HG03460 (cell line): ENCODE data around the gene TMEM151B.
"Not testable (repeated sequence)": the region's sequence is repeated elsewhere in the genome, so short reads cannot be mapped to it uniquely, and the experiment has no call there.

Experiments used
- ATAC-seq: cut with Tn5 transposase; IDR thresholded peaks from one replicate; pipeline ENCODE4 v1.9.1; 2021; ENCODE audit not compliant: unreplicated experiment

TMEM151B gene

DNA sequence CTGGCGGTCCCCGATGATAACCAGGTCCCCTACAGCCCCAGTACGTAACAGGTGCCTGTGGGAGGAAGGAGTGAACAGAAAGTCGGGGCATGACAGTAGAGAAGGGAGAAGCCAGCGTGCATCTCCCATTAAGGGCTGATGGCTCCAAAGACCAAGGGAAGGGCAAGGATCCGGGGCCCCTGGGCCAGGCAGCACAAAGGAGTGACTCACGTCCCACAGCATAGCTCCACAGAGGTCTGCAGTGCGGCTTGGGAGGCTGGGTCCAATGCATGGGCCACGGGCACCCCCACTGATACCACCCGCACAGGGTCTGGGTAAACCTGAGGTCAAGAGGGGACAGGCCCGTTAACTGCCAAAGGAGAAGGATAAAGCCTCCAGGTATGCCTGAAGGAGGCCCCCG, 32.6 kb downstream of the TMEM151B start:
- ATAC-seq: no peak

DNA sequence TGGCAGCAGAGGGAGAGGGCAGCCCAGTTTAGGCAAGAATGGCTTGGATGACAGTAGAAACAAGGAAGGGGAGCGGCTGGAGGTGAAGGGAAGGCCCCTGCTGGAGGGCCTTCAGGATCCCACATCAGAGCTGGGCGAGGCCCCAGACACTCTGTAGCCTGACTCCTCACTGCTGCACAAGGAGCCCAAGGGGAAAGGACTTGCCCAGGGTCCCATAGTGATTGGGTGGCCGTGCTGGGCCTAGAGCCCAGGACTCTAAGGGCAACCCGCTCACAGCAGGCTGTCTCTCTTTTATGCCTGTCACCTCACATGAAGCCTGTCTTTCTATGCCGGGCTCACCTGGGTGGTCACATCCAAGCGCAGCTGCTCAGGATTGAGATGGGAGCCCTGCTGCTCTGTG, 33.6 kb downstream of the TMEM151B start:
- no peak for ATAC-seq

DNA sequence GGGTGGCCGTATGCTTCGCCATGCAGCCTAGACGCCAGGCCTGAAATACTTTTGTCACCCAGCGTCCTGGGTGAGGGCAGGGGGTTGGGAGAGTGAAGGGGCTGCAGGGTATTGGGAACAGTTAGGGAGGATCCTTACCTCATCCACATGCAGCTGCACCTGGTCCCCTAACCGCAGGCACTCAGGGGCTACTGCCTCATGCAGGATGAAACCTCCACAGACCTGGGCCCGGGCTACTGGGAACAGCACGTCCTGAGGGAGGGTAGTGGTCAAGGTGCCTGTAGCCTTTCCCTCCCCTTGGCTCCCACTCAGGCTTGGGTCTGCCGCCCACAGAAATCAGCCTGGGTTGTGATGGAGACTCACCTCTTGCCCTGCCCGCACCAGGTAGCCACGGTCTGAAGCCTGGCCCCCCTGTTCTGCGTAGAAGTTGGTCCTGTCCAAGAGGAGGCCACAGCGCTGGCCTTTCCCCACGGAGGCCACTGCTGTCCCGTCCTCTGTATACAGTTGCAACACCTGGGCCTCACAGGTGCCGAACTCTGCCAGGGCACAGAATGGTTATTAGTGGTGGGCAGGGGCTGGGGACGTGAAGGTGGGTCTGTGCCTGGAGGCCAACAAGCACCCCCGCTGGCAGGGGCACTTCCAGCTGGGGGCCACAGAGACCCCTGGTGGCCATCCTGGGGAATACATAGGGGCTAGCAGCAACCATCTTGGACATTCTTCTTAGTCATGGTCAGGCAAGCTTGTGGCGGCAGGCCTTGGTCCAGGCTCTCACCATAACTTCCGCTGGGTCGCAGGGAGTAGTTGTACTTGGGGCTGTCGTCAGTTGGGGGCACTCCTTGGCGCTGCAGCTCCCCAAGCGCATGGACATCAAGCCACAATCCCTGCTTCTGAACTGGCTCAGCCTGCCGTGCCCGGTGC, 34.3 kb downstream of the TMEM151B start:
- no peak for ATAC-seq

DNA sequence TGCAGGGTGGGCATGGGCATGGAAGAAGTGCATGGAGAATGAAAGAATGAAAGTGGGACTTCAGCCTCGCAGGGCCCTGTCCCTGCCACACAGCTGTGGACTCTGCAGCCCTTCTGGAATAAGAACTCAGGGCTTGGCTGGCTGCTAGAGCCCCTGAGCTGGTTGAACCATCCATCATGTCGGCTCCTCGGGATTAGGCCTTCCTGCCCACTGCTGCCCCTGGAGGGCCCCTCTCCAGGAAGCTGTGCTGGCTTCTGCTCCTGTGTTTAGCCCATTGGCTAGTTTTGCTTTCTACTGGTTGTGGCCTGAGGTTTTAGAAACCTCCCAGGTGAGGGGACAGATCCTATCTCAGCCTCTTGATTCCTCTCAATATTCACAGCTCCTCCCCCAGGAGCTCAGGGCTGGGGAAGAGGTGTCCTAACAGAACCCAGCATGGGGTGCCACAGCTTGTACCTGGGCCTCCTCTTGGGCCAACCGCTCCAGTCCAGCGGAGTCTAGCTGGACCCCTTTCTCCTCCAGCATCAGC, 35.0 kb downstream of the TMEM151B start:
- no peak for ATAC-seq

DNA sequence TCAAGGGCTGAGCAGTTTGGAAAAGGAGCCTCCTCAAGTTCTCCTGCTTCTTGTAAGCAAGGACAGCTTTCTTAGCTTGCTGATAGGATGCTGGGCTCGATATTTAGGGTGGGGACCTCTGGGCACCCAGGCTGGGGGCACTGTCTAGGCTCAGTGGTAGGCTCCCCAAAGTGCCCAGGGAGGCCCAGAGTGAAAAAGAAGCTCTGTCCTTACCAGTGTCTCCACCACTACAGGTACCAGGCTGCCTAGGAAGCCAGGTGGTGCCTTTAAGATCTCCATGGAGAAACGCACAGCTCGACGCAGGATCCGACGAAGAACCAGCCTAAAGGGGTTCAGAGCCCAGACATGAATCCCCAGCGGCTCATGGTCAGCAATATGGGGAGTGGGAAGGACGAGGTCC, 36.5 kb downstream of the TMEM151B start:
- no peak for ATAC-seq

DNA sequence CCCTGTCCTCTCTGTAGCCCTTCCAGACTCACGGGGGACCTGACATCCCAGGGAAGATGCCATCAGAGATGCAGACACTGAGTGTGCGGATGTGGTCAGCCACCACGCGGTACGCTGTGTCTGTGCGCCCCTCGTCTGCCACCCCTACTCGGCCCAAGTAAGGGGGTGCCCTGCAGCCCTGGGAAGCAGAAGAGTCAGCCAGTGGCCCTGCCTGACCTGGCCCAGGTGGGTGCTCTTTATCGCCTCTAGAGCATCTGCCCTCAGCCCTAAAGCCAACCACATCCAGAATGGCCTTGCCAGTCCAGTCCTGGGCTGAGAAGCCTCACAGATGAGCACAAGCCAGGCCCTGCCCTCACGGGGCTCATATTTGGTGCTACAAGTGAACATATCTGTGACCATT, 37.0 kb downstream of the TMEM151B start:
- no peak for ATAC-seq

DNA sequence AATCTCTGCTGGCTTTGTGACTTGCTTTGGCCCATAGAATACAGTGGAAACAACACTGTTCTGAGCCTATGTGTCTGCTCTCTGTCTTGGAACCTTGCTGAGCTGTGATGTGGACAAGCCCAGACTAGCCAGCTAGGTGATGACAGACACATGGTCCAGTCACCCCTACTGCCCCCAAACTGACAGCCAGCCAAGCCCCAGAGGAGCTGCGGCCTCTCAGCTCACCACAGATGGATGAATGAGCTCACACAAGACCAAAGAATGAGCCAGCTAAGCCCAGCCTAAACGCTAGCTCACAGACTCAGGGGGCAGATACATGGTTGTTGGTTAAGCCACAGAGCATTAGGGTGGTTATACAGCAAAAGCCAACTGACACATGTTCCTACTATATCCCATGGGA, 38.8 kb downstream of the TMEM151B start:
- ATAC-seq: no peak

DNA sequence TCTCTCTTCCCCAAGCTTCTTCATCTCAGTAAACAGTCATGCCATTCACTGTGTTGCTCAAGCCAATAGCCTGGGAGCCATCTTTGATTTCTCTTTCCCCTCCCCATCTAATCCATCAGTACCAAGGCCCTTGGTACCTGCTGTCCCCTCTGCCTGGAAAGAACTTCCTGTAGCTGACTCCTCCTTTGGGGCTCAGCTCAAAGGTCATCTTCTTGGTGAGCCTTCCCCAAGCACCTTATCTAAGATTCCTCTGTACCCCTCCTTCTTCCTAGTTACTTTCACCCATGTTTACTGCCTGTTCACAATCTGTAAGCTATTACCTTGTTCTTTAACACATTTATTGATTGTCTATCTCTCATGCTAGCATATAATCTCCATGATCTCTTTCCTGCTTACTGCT, 39.4 kb downstream of the TMEM151B start:
- no peak for ATAC-seq

DNA sequence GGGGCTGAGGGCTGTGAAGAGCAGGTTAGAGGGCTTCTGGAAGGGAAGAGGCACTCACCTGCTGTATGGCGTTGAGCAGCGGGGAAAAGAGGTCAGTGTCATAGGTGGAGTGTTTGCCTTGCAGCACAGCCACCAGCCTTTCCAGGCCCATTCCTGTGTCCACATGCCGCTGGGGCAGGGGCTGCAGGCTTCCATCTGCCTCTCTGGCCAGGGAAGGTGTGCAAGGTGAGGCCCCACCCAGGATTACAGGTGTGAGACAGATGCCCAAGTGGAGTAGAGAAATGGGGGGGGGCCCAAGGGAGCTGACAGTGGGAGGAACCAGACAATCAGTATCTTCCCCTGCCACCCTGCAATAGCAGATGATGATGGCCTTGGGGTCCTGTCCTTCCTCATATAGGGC, 40.0 kb downstream of the TMEM151B start:
- ATAC-seq: no peak

DNA sequence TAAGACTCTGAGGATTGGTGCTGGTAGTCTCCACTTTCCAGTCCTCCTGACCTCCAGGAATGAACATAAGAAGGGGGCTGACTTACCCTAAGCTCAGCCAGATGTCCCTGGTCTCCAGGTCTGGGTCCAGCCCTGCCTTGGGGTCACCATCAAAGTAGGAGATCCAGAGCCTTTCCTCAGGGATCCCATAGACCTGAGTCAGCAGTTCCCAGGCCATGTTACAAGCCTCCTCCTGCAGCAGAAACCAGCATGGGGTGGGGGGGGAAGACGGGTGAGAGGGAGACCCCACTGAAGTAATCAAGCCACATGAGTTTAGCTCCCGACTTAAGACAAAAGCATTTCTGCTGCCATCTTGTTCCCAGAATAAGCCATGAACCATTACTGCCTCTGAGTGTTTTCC, 41.1 kb downstream of the TMEM151B start:
- no peak for ATAC-seq

DNA sequence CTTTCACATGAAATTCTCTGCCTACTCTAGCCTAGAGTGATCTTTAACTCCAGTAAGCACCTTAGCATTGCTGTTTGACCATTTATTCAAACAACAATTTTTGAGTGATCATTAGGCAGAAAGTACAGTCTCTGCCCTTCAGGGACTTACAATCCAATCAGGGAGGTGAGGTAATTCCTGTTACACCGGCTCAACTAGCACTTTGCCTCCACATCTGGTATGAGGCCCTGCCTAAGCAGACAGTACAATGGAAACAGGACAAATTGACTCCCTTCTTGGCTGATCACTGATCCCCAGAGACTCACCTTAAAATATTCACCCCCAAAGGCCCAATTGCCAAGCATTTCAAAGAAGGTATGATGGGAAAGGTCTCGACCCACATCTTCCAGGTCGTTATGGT, 41.5 kb downstream of the TMEM151B start:
- ATAC-seq: no peak

DNA sequence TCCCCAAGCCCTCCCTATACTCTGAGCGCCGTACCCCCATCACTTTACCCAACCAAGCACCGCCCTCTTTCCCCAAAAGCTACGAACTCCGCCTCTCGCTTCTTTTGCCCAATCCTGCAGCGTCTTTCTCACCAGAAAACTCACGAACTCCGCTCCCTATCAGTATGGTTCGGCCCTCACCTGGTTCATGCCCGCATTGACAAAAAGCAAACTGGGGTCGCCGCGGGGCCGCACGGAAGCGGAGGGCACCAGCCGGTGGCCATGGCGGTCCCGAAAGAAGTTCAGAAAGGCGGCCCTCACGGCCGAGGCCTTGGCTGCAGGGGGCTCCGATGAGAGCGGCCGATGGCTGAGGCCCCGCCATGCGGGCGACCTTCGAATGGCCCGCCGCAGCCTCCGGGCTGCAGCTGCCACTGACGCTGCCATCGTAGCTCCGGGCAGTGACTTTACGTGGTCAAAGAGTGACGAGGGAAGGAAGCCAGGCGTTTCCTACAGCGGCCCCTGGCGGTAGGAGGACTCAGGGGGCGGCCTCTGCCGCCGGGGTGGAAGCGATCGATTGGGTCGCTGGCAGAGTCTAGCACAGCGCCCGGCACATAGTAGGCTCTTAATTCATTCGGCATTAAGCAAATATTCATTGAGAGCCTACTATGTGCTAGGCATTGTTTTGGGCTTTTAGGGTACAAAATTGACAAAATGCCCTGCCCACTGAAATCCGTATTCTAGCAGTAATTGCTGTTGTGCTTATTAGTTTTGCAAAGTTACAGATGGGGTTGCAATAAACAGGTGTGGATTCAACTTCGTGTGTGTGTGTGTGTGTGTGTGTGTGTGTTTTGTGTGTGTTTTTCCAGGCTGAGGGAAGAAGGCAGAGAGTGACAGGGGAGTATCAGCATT, 42.9 kb downstream of the TMEM151B start, which contains the start of gene AARS2:
Gene AARS2, minus strand, starts transcription at position 447 of the 888 bp plus-strand sequence. Its CDS starts 24 bp downstream, at position 423.
- peak; percentile 92 for ATAC-seq

DNA sequence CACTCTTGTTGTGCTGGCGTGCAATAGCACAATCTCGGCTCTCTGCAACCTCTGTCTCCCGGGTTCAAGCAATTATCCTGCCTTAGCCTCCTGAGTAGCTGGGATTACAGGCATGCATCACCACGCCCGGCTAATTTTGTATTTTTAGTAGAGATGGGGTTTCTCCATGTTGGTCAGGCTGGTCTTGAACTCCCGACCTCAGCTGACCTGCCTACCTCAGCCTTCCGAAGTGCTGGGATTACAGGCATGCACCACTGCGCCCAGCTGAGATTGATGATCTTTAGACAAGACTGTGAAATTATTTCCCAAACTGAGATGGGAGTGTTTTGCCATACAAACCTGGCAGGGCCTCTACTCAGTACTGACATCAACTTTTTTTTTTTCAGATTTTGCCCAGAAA, 44.4 kb downstream of the TMEM151B start:
- ATAC-seq: not testable (repeated sequence)

DNA sequence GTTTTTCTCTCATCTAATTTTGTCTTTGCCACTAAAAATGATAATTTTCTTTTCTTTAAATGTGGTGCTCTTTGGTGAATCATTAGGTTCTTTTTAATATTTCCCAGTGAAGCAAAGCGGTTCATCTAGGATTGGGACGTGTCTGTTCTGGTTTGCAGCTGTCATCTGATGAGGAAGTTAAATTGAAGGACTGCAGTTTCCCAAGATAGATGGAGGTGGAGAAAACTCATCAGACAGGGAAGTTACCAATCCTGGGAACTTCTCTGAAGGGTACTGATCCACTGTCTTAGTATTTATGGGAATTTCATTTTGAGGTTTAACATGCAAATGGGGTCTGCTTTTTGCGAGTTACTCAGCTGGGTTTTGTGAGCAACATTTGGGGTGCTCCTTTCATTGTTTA, 45.3 kb downstream of the TMEM151B start:
- no peak for ATAC-seq

DNA sequence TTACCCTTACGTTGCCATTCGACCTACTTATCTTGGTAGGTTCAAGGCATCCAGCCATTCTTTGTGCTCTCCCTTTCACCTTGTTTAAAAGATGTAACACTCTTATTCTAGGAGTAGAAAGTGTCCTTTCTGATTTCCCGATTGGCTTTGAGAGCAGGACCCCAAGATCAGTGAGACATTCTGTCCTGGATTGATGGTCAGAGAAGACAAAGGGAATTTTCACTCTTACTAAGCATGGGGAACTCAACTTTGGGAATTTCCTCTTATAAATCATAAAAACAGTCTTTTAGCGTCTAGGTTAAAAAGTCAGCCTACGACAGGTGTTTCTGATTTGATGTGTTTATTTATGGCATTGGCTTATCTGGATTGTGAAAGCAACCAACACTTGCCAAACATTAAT, 45.7 kb downstream of the TMEM151B start:
- ATAC-seq: no peak

DNA sequence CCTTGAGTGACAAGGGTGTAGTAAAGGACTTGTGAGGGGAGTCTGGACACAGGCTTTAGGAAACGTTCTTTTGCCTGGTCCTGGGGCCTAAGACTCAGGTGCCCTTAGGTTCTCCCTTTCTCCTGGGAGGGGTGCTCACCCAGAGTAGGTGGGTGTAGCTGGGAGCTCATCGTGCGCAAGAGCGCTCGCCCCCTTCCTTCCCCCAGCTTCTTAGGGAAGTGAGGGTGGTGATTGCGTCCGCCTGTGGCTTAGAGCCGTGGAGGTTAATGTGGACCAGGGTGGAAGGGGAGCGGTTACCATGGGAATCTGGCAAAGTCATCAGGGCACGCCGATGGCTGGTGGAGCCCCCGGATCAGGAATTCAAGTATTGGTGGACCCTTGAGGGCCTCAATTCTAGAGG, 46.2 kb downstream of the TMEM151B start:
- no peak for ATAC-seq

DNA sequence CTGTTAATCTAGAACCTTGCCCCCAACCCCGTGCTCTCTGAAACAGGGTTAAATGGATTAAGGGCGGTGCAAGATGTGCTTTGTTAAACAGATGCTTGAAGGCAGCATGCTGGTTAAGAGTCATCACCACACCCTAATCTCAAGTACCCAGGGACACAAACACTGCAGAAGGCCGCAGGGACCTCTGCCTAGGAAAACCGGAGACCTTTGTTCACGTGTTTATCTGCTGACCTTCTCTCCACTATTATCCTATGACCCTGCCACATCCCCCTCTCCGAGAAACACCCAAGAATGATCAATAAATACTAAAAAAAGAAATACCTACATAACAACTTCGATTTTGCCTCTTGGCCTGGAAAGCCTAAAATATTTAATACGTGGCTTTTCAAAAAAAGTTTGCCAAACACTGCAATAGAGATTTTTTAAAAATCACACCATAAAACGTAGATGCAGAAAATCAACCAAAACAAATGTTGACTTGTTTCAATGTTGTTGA, 46.9 kb downstream of the TMEM151B start:
- ATAC-seq: not testable (repeated sequence)

DNA sequence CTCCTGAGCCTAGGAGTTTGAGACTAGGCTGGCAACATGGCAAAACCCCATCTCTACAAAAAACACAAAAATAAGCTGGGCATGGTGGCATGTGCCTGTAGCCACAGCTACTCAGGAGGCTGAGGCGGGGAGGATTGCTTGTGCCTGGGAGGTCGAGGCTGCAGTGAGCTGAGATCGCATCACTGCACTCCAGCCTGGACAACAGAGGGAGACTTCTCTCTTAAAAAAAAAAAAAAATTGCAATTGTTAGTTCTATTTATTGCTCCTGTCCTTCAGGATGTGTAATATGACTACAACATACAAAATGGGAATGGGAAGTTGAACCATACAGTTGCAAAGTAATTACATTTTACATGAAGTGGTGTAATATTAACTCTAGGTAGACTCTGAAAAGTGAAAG, 51.0 kb downstream of the TMEM151B start:
- no peak for ATAC-seq

DNA sequence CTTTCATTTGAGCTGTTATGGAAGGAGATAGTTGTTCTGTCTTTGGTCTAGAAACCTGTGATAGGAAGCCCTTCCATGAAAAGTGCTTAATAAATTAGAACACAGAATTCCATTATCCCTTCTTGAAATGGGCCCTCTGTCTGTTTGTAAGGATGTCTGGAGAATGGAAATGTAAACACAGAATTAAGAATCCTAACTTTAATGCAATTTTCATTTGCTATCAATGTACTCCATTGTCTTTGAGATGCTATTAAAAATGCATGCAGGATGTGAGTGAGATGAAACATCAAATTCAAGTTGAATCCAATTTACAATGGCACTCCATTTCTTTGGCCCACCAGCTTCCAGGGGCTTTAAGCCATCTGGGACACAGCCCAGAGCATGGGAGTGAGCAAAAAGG, 56.8 kb downstream of the TMEM151B start:
- ATAC-seq: no peak

DNA sequence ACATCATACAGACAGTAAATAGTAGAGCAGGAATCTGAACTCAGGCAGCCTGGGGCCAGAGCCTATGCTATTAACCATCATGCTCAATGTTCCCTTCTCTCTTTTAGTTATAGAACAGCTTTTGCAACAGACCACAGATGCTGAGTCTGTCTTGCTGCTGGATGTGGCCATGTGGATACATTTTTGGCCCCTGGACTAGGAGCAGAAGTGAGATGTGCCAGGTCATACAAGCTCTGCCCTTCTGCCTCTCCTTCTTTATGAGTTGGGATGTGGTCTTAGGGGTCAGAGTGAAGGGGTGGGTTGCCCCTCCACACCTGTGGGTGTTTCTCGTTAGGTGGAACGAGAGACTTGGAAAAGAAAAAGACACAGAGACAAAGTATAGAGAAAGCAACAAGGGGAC, 57.5 kb downstream of the TMEM151B start:
- ATAC-seq: no peak

DNA sequence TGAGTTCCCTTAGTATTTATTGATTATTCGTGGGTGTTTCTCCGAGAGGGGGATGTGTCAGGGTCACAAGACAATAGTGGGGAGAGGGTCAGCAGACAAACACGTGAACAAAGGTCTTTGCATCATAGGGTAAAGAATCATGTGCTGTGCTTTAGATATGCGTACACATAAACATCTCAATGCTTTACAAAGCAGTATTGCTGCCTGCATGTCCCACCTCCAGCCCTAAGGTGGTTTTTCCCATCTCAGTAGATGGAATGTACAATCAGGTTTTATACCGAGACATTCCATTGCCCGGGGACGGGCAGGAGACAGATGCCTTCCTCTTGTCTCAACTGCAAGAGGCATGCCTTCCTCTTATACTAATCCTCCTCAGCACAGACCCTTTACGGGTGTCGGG, 58.0 kb downstream of the TMEM151B start:
- ATAC-seq: not testable (repeated sequence)
